Colonic mucosa (tissue), 4 donors: Measurements from ENCODE around the gene ATP6V1E1. TPM values are rescaled to one million over a fixed set of nuclear protein-coding genes. Genes with fewer than 3 reads are reported as not detected.

ENCODE experiments used
- DNase-seq: peaks from one replicate; pipeline ENCODE4 v3.0.0-alpha.2; 2020
- H3K27ac ChIP-seq: fragments of 200-600 bp; one replicate; pipeline ENCODE4 v1.8.0; 2021
- H3K27me3 ChIP-seq: fragments of 200-600 bp; one replicate; pipeline ENCODE4 v1.8.0; 2021
- H3K36me3 ChIP-seq: fragments of 200-600 bp; one replicate; pipeline ENCODE4 v1.8.0; 2021
- H3K4me1 ChIP-seq: fragments of 200-600 bp; one replicate; pipeline ENCODE4 v1.8.0; 2021; ENCODE audit warnings: mild to moderate bottlenecking
- H3K4me3 ChIP-seq: fragments of 200-600 bp; one replicate; pipeline ENCODE4 v1.8.0; 2021
- H3K9ac ChIP-seq, 2 donors: one replicate each; pipeline ENCODE4 v1.7.0; 2013; ENCODE audit warnings: control low read depth in 2 of 2, low read depth in 2 of 2, low read length in 2 of 2
- H3K9me3 ChIP-seq: fragments of 200-600 bp; one replicate; pipeline ENCODE4 v1.8.0; 2021
- intact Hi-C: fragments of 100-400 bp; cut with DNase I; formaldehyde crosslinking; loops from one replicate; pipeline ENCODE4 v1.14.1; 2022
- total RNA-seq, 2 donors: library from RNA; stranded (reverse); fragmentation: NEBNext Ultra II Directional in 1 of 2; extraction: Animal tissue kit (Norgen Biotek cat#: 25700) in 1 of 2; gene quantifications; one replicate each; pipeline ENCODE4 v1.2.1, GENCODE V29; 2021
- TF ChIP-seq, protein P1 (sequence below): fragments of 200-600 bp; IDR thresholded peaks from one replicate; pipeline ENCODE4 v1.8.0; 2022; ENCODE audit warnings: antibody characterized with exemption, mild to moderate bottlenecking
- donor health status: healthy.
- donor health status: DM: no; HTN: no; CAD: no.
- donor health status: DM: no; HTN: no; CAD: no.

ATP6V1E1 gene
- total RNA-seq, 2 donors from 2014 or later: 87.2 to 98.4 TPM

DNA sequence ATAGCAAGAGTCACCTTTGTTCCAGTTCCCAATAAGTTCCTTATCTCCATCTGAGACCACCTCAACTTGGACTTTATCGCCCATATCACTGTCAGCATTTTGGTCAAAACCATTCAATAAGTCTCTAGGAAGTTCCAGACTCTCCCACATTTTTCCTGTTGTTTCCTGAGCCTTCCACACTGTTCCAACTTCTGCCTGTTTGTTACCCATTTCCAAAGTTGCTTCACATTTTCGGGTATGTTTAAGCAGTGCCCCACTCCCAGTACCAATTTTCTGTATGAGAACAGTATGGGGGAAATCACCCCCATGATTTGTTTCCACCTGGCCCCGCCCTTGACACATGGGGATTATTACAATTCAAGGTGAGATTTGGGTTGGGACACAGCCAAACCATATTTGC is 36.7 kb upstream of the ATP6V1E1 start:
- H3K27me3 ChIP-seq: no peaks in the 10 kb centered on the region
- TF ChIP-seq, protein P1, sequence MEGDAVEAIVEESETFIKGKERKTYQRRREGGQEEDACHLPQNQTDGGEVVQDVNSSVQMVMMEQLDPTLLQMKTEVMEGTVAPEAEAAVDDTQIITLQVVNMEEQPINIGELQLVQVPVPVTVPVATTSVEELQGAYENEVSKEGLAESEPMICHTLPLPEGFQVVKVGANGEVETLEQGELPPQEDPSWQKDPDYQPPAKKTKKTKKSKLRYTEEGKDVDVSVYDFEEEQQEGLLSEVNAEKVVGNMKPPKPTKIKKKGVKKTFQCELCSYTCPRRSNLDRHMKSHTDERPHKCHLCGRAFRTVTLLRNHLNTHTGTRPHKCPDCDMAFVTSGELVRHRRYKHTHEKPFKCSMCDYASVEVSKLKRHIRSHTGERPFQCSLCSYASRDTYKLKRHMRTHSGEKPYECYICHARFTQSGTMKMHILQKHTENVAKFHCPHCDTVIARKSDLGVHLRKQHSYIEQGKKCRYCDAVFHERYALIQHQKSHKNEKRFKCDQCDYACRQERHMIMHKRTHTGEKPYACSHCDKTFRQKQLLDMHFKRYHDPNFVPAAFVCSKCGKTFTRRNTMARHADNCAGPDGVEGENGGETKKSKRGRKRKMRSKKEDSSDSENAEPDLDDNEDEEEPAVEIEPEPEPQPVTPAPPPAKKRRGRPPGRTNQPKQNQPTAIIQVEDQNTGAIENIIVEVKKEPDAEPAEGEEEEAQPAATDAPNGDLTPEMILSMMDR: no peak
- intact Hi-C loops: no loop called here
- no peak overlapping the region for H3K27ac ChIP-seq
- peaks cover 7% of the 10 kb centered on the region for H3K36me3 ChIP-seq
- no peak for DNase-seq
- no peak overlapping the region for H3K9ac ChIP-seq
- H3K4me3 ChIP-seq: no peak overlapping the region
- no peaks in the 10 kb centered on the region for H3K9me3 ChIP-seq
- no peaks in the 10 kb centered on the region for H3K4me1 ChIP-seq

DNA sequence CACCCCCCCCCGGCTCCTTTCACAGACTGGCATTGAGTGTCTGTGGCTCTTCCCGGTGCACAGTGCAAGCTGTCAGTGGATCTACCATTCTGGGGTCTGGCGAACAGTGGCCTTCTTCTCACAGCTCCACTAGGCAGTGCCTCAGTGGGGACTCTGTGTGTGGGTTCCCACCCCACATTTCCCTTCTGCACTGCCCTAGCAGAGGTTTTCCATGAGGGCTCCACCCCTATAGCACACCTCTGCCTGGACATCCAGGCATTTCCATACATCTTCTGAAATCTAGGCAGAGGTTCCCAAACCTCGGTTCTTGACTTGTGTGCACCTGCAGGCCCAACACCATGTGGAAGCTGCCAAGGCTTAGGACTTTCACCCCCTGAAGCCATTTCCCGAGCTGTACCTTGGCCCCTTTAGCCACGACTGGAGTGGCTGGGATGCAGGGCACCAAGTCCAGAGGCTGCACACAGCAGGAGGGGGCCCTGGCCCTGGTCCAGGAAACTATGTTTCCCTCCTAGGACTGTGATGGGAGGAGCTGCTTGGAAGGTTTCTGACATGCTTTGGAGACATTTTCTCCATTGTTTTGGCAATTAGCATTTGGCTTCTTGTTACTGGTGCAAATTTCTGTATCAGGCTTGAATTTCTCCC is 36.0 kb upstream of the ATP6V1E1 start:
- no peak overlapping the region for H3K4me3 ChIP-seq
- H3K4me1 ChIP-seq: no peaks in the 10 kb centered on the region
- intact Hi-C loops: no loop called here
- TF ChIP-seq, protein P1: no peak
- H3K36me3 ChIP-seq: peaks cover 7% of the 10 kb centered on the region
- no peak overlapping the region for H3K27ac ChIP-seq
- no peaks in the 10 kb centered on the region for H3K9me3 ChIP-seq
- no peak for DNase-seq
- H3K9ac ChIP-seq: no peak overlapping the region
- H3K27me3 ChIP-seq: no peaks in the 10 kb centered on the region

DNA sequence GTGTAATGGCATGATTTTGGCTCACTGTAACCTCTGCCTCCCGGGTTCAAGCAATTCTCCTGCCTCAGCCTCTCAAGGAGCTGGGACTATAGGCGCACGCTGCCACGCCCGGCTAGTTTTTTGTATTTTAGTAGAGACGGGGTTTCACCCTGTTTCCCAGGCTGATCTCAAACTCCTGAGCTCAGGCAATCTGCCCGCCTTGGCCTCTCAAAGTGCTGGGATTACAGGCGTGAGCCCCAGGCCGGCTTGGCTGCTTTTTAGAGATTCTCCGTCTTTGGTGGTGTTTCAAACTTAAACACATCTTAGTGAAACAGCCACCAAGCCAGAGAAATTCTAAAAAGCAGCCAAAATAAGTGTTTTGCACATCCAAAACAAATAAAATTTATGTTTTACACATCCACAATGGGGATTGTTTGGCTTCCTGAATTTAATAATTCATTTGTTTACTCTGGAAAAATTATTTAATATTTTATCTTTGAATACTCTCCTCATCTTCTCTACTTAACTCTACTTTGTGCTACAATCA is 28.4 kb upstream of the ATP6V1E1 start:
- no peak for DNase-seq
- H3K9ac ChIP-seq: no peak overlapping the region
- intact Hi-C loops: no loop called here
- no peaks in the 10 kb centered on the region for H3K9me3 ChIP-seq
- H3K4me3 ChIP-seq: no peak overlapping the region
- no peak overlapping the region for H3K27ac ChIP-seq
- H3K4me1 ChIP-seq: no peaks in the 10 kb centered on the region
- no peaks in the 10 kb centered on the region for H3K27me3 ChIP-seq
- TF ChIP-seq, protein P1: no peak
- H3K36me3 ChIP-seq: no peaks in the 10 kb centered on the region

DNA sequence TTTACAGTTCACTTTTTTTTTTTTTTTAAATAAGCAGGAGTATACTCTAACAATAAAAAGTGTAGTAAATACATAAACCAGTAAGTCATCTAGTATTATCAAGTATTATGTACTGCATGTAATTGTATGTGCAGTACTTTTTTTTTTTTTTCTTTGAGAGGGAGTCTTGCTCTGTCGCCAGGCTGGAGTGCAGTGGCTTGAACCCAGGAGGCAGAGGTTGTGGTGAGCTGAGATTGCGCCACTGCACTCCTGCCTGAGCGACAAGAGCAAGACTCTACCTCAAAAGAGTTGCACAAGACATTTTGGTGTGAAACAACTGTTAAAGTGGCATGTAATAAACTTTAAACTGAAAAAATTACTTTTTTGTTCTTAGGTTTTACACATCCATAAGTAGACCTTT is 26.7 kb upstream of the ATP6V1E1 start:
- no peak overlapping the region for H3K4me3 ChIP-seq
- H3K27me3 ChIP-seq: no peaks in the 10 kb centered on the region
- H3K9ac ChIP-seq: no peak overlapping the region
- H3K4me1 ChIP-seq: no peaks in the 10 kb centered on the region
- no peaks in the 10 kb centered on the region for H3K9me3 ChIP-seq
- TF ChIP-seq, protein P1: no peak
- no peak for DNase-seq
- H3K27ac ChIP-seq: no peak overlapping the region
- H3K36me3 ChIP-seq: no peaks in the 10 kb centered on the region
- intact Hi-C loops: no loop called here

GRCh38 chr22:17648569-17648968 is 20.0 kb upstream of the ATP6V1E1 start:
- Histone ChIP-seq H3K4me3 (no peak overlapping the region), H3K36me3 (no peaks in the 10 kb centered on the region), H3K27me3 (no peaks in the 10 kb centered on the region), H3K9me3 (no peaks in the 10 kb centered on the region), H3K4me1 (no peaks in the 10 kb centered on the region), H3K9ac (no peak overlapping the region), H3K27ac (no peak overlapping the region)
- intact Hi-C loops: no loop called here
- TF ChIP-seq, protein P1: no peak
- DNase-seq: no peak
